Measurements from ENCODE around the gene EFTUD2.

Gene EFTUD2

DNA sequence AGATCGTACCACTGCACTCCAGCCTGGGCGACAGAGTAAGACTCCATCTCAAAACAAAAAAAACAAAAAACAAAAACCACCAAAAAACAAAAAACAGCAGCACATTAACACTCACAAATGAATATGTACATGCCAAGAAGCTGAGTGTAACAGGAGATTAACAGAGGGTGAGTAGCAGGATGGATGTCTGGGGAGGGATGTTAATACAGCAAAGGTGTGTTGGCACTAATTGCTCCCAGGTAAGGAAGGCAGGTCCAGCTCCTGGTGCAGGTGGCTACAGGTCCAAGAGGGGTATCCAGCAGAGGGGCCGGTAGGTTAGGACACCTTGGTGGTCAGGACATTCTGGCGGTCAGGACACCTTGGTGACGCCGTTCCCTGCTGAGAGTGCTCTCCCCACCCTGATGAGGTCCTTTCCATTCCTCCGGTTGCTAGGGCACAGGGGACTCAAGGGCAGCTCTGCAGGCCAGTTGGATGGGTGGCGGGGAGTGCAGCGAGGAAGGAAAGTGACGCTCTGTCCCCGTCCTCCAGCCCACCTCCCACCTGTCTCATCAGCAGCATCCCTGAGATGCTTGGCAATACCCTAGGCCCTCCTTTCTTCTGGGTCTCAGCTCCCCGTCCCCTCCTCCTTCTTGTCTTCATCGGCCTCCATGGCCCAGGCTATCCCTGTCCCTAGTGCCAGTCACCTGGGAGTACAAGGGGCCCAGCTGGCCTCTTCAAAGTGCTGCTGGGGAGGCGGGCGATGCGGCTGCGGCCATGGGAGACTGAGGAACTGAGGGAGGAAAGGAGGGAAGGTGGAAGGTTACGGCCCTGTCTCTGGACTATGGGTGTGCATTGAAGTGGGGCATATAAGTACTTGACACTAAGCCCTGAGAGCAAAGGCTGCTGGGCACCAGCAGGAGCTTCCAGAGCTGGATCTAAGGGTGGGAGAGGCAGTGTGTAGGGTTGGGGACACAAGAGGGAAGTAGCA lies 26.8 kb upstream of the EFTUD2 start:
- peak; percentile 46 for DNase-seq

GRCh38 chr17:44924107-44924544 lies 24.9 kb upstream of the EFTUD2 start:
- peak; percentile 30 for DNase-seq

DNA sequence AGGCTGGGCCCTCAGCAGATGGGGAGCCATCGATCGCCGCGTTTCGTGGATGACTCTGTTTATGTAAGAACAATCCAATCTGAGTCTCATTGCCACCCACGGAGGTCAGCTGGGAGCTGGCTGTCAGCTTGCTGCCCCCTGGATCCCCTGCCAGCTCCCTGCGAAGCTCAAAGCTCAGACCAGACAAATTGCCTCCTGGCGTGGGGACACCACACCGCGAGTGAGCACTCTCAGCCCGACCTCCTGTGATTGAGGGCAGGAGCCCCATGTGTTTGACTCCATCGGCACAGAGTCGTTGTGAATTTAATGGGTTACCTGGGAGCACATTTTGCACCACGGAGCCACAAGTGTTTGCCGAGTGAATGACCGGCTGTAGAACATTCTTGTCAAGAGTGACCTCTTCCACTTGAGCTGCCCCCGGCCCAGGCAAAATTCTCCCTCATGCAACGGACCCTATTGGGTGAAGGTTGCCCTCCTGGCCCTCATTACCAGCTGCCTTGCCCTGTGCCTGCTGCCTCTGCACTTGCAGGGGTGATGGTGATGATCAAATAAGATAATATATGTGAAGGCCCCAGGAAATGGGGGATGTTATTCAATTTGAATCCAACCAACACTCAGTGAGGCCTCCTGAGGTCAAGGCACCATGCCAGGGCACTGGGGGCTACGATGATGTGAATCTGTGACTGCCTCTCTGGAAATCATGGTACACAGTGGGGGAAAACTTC lies 23.7 kb upstream of the EFTUD2 start:
- peak; percentile 48 for DNase-seq

DNA sequence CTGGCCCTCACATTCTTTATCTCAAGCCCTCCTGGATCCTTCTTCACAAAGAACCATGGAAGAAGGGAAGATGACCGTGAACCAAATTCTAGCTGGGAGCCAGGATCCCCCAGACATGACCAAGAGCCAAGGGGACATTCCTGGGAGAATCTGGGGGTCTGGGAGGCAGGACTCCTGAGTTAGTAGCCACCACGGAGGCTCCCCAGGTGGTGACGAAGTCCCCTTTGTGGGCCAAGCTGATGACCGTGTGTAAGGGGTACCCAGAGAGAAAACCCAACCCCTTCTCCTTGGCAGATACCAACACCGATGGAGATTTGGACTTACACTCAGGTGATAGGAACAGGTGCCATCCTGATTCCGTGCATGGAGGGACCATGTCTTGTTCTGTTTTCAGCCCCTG lies 22.9 kb upstream of the EFTUD2 start:
- DNase-seq = peak; percentile 16

DNA sequence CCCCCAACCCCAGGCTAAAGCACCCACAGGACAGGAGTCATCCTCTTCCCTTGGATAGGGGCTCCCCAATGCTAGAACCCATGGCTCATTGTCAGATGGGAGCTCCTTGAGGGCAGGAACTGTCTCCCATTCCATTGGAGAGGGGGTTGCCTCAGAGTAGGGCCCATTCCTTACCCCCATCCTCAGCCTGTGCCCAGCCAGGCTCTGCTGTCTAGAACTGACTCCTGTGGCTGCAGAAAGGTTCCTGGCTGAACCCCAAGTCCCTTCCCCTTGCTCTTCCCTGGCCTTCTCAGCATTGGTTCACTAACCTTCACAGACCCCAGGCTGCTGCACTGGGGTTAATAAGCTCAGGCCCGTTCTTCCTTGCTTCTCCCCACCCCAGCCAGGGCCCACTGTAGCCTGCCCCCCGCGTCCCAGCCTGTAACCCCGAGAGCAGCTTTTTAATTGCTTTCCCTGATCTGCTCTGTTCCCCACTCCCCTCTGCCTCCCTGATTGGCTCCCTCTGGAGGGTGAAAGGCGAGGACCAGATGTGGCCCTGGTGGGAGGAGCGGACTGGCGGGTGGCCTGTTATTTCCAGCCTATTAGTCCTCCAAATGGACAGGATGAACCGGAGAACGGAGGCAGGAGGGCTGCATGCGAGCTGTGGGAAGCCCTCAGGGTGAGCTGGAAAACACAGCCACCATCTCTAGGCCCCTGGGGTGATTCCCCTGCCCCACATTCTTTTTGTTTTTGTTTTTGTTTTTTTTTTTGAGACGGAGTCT lies 22.1 kb upstream of the EFTUD2 start:
- DNase-seq = peak; percentile 28

- DNase-seq = peak; percentile 52
Measured at GRCh38 chr17:44920565-44920940, 21.3 kb upstream of the EFTUD2 start.

GRCh38 chr17:44919885-44920564 lies 20.8 kb upstream of the EFTUD2 start:
- peak; percentile 81 for DNase-seq

DNA sequence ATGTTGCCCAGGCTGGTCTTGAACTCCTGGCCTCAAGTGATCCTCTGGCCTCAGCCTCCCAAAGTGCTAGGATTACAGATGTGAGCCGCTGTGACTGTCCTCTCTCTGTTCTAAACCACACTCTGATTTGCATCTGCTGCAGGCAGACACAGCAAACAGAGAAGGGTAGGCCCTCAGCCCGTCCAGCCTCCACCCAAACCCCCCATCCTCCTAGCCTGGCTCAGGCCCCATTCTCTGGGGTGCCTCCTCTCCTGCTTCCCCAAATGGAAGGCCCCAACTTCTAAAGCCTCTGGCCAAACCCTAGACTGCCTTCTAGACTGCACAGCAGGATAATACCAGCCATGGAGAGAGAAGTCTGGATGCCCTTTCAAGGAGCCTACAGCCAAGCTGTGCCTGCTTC lies 20.2 kb upstream of the EFTUD2 start:
- DNase-seq = peak; percentile 50

DNA sequence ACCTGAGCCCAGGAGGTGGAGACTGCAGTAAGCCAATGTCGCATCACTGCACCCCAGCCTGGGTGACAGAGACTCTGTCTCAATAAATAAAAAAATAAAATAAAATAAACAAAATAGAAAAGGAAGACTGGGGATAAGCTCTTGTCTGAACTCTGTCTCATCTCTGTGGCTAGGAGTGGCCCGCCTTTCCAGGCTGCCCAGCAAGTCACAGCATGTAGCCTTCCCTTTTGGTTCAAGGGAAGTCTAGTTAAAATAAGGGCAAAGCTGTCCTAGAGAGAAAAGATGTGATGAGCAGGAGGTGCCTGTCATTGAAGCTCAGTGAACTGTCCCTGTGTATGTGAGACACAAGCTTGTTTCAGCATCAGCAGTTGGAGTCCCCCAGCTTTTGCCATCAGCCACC lies 18.8 kb upstream of the EFTUD2 start:
- no peak for DNase-seq

DNA sequence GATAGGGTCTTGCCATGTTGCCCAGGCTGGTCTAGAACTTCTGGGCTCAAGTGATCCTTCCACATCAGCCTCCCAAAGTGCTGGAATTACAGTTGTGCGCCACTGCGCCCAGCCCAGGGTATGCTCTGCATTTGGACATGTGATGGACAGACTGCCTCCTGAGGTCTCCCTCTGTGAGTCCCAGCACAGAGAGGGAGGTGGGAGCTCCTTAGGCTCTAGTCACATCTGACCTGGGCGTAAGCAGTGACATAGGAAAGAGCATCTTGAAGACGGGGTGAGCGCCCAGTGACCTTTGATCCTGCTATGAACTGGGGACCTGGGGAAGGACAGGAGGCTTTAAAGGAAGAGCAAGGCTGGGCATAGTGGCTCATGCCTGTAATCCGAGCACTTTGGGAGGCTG lies 18.2 kb upstream of the EFTUD2 start:
- peak; percentile 41 for DNase-seq

GRCh38 chr17:44916781-44917241 lies 17.6 kb upstream of the EFTUD2 start:
- no peak for DNase-seq

GRCh38 chr17:44915862-44916780 lies 16.9 kb upstream of the EFTUD2 start:
- no peak for DNase-seq

DNA sequence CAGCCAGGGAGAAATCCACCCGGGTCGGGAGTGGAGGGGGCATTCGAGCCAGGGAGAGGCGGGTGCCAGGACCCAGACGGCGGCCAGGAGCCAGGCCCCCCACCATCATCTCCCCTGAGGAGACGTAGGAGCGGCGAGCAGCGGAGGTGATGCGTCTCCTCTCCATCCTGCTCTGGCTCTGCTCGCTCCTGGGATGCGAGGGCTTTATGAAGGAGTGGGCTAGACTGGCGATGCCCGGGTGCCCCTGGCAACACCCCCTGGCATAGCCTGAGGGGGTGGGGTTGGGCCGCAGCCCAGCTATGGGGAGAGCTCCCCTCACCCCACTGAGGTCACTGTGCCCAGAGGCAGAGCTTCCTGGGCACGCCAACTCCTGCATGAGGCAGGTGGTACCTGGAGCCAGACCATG lies 16.1 kb upstream of the EFTUD2 start, which contains the start of gene GFAP:
Gene GFAP, minus strand, starts transcription at position 180 of the 406 bp plus-strand sequence. Its CDS starts 14 bp downstream, at position 166.
- no peak for DNase-seq

GRCh38 chr17:44914698-44915271 lies 15.5 kb upstream of the EFTUD2 start:
- DNase-seq = peak; percentile 57

- DNase-seq = peak; percentile 54
Measured at GRCh38 chr17:44914148-44914547, 14.9 kb upstream of the EFTUD2 start.

- no peak for DNase-seq
Measured at GRCh38 chr17:44913676-44914075, 14.4 kb upstream of the EFTUD2 start.

GRCh38 chr17:44912763-44913544 lies 13.7 kb upstream of the EFTUD2 start:
- DNase-seq = peak; percentile 31

GRCh38 chr17:44911133-44912001 lies 12.1 kb upstream of the EFTUD2 start:
- DNase-seq = peak; percentile 82
